H1 (cell line): Measurements from ENCODE around the gene FMNL1. TPM values are rescaled to one million over a fixed set of nuclear protein-coding genes. Genes with fewer than 3 reads are reported as not detected.

Source experiments
- RBBP5 ChIP-seq: IDR thresholded peaks from 2 replicates; pipeline ENCODE4 v1.7.1; 2012; ENCODE audit warnings: low read depth, mild to moderate bottlenecking, inconsistent platforms, low read length, moderate library complexity, borderline replicate concordance
- RFX5 ChIP-seq: IDR thresholded peaks from 2 replicates; pipeline ENCODE4 v1.6.1; 2011; ENCODE audit warnings: low read depth, low read length, improper control_type of control experiment, borderline replicate concordance
- polyA plus RNA-seq, 7 experiments: library from polyadenylated mRNA; depleted of rRNA in 3 of 7; stranded (reverse) in 5 of 7; unstranded in 2 of 7; fragments of >200 nt in 5 of 7; fragments of 200-250 nt in 2 of 7; gene quantifications; 1 replicate in 5 of 7; 2 replicates in 1 of 7; 4 replicates in 1 of 7; pipeline versions ENCODE4 v1.2.1 to v1.2.3, GENCODE V29; 2011 to 2013; ENCODE audit warnings: missing spikeins in 2 of 7, mixed read lengths in 2 of 7
- total RNA-seq: library from RNA; stranded (reverse); fragmentation: NEBNext Ultra II Directional; extraction: Animal tissue kit (Norgen Biotek cat#: 25700); gene quantifications from 2 replicates; pipeline ENCODE4 v1.2.1, GENCODE V29; 2021

FMNL1 gene
- total and polyA plus RNA-seq, 2 of the 8 experiments (the other 6 are each of a cell fraction or from before 2014, with no cell fraction given) = 2.5 to 8.6 TPM

DNA sequence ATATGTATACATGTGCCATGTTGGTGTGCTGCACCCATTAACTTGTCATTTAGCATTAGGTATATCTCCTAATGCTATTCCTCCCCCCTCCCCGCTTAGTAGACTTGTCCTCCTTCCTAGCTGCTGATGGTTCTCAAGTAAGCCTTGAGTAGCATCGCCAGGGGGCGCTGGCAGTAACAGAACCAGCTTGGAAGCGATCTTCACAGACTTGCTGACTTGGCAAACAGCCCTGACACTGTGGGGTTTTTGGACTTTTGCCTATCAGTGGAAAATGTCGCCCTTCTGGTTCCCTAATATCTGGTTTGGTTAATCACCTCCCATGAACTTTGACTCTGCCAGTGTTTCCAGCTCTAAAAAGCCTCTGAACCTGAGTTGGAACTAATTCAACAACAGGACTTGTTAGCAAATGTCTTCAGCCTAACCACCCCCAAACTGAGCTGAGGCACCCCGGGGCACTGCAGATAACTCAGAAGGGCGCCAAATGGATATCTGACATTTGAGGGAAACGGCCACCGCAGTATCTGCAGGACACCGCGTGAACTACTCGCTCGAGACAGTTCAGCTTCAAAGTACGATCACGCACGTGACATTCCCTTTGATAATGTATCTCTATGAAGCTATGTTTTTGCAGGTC, 55.6 kb downstream of the FMNL1 start (continued):
- TF ChIP-seq RBBP5 (no peak), RFX5 (no peak)
